Memory B cell (primary cell): ENCODE measurements around the gene KIAA0586.
"Not testable (repeated sequence)": the region's sequence is repeated elsewhere in the genome, so short reads cannot be mapped to it uniquely, and the experiment has no call there.

Experiments used
- ATAC-seq: fragments of 150-1000 bp; cut with Tn5 transposase; 2 replicates; pipeline ENCODE4 v1.10.0; 2021; ENCODE audit warnings: low read depth, mild to moderate bottlenecking, moderate library complexity
- DNase-seq, 2 donors: peaks; one replicate each; pipeline ENCODE4 v3.0.0; 2022; ENCODE audit warnings: low spot score in 2 of 2
- H3K27ac Mint-ChIP-seq: one replicate; pipeline ENCODE4 v1.8.0; 2022; ENCODE audit warnings: mild to moderate bottlenecking, moderate library complexity, mixed read lengths
- H3K27me3 Mint-ChIP-seq: one replicate; pipeline ENCODE4 v1.8.0; 2022; ENCODE audit warnings: mixed read lengths
- H3K36me3 Mint-ChIP-seq: one replicate; pipeline ENCODE4 v1.8.0; 2022; ENCODE audit warnings: mild to moderate bottlenecking, mixed read lengths
- H3K4me1 Mint-ChIP-seq: one replicate; pipeline ENCODE4 v1.8.0; 2022; ENCODE audit warnings: mixed read lengths
- H3K4me3 Mint-ChIP-seq: one replicate; pipeline ENCODE4 v1.8.0; 2022; ENCODE audit warnings: mild to moderate bottlenecking, moderate library complexity, mixed read lengths
- H3K9me3 Mint-ChIP-seq: one replicate; pipeline ENCODE4 v1.8.0; 2022; ENCODE audit warnings: mixed read lengths

The KIAA0586 gene

DNA sequence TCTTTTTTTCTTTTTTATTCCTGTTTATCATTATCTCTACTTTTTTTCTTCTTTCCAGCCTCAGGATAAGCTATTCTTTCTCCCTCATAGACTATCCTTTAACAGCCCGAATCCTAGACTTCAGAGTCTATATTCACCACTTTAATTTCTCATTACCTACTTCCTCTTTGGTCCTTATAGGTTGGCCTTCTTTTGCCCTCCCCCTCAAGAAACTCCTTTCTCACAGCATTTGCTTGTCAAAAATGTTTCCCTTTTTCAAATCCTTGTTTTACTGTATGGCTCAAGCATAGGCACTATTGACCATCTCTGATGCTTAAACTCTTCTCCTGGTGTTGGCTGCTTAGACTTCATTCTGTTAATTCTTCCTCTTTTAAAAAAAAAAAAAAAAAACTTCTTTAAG, 52.5 kb downstream of the KIAA0586 start:
- peak overlapping the region; percentile 0 for H3K27ac Mint-ChIP-seq
- H3K4me1 Mint-ChIP-seq = peaks cover 9% of the 10 kb centered on the region
- DNase-seq = peak in 1 of 2 donors; percentile 1
- ATAC-seq = peak; percentile 80
- no peak overlapping the region for H3K4me3 Mint-ChIP-seq
- H3K27me3 Mint-ChIP-seq = no peaks in the 10 kb centered on the region
- H3K9me3 Mint-ChIP-seq = no peaks in the 10 kb centered on the region
- H3K36me3 Mint-ChIP-seq = peaks cover 18% of the 10 kb centered on the region

DNA sequence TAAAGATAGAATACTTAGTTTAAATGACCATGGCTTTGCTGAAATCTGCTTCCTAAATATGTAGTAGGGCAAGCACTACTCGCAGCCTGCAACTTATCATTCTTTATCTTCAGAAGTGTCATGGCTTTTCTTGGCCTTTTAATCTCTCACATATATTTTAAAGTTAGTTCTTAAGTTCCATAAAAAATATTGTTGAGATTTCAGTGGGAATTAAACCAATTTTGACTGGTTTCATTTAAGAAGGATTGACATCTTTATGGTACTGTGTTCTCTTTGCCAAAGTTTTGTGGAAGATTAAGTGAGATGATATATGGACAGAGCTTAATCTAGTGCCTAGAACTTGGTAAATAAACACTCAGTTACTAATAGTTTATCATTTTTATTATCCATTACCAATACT, 56.7 kb downstream of the KIAA0586 start:
- ATAC-seq = no peak
- no peak overlapping the region for H3K4me3 Mint-ChIP-seq
- no peak for DNase-seq
- peaks cover 8% of the 10 kb centered on the region for H3K4me1 Mint-ChIP-seq
- peaks cover 17% of the 10 kb centered on the region for H3K36me3 Mint-ChIP-seq
- peaks cover 5% of the 10 kb centered on the region for H3K9me3 Mint-ChIP-seq
- H3K27ac Mint-ChIP-seq = no peak overlapping the region
- H3K27me3 Mint-ChIP-seq = no peaks in the 10 kb centered on the region

DNA sequence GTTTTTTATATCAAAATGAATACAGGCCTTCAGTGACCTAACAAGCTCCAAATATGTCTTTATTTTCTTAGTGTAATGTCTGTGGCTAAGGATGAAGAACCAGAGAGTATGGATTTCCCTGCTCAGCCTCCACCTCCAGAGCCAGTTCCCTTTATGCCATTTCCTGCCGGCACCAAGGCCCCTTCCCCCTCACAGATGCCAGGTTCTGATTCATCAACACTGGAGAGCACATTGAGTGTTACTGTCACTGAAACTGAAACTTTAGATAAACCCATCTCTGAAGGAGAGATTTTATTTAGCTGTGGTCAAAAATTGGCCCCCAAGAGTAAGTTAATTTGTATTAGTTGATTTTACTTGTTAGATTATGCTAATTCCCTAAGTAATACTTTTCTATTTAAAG, 61.0 kb downstream of the KIAA0586 start:
- H3K36me3 Mint-ChIP-seq = peaks cover 17% of the 10 kb centered on the region
- peaks cover 5% of the 10 kb centered on the region for H3K9me3 Mint-ChIP-seq
- H3K27ac Mint-ChIP-seq = no peak overlapping the region
- no peak overlapping the region for H3K4me3 Mint-ChIP-seq
- no peaks in the 10 kb centered on the region for H3K27me3 Mint-ChIP-seq
- peaks cover 2% of the 10 kb centered on the region for H3K4me1 Mint-ChIP-seq
- ATAC-seq (no peak), DNase-seq (no peak)

DNA sequence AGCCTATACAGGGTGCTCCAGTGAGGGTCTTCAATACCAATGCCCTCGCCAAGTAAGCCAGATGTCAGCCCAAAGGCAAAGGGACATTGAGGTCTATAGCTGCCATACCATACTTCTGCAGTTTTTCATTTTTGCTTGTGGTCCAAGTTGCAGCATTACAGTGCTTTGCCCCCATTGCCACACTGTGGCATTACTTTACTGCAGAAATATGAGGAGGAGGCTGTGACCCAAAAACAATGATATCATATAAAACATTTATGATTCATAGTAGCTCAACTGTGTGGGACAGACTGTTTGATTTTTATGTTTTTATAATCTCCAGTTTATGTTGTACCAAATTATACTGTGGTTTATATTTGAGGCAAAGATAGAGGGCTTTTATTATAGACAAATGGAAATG, 64.1 kb downstream of the KIAA0586 start:
- DNase-seq (no peak), ATAC-seq (no peak)
- Mint-ChIP-seq H3K36me3 (peaks cover 10% of the 10 kb centered on the region), H3K4me1 (no peaks in the 10 kb centered on the region), H3K27me3 (no peaks in the 10 kb centered on the region), H3K4me3 (no peak overlapping the region), H3K27ac (no peak overlapping the region), H3K9me3 (no peaks in the 10 kb centered on the region)

DNA sequence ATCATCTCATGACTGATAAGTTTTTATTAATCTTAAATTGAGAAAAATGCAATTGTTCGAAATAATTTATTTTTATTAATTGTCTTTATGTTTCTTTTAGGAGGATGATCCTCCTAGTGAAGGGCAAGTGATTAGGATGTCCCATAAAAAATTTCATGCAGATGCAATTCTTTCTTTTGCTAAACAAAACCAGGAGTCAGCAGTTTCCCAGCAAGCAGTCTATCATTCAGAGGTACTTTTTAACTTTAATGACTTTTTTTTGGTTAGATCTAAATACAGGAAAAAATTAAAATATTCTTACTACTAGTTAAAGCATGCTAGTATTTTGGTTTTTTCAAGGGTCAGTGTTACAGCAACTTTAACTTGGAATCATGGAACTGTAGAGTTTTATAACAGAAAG, 64.5 kb downstream of the KIAA0586 start:
- H3K4me1 Mint-ChIP-seq = no peaks in the 10 kb centered on the region
- peaks cover 10% of the 10 kb centered on the region for H3K36me3 Mint-ChIP-seq
- ATAC-seq = no peak
- no peak overlapping the region for H3K27ac Mint-ChIP-seq
- H3K27me3 Mint-ChIP-seq = no peaks in the 10 kb centered on the region
- H3K9me3 Mint-ChIP-seq = no peaks in the 10 kb centered on the region
- no peak for DNase-seq
- H3K4me3 Mint-ChIP-seq = no peak overlapping the region

DNA sequence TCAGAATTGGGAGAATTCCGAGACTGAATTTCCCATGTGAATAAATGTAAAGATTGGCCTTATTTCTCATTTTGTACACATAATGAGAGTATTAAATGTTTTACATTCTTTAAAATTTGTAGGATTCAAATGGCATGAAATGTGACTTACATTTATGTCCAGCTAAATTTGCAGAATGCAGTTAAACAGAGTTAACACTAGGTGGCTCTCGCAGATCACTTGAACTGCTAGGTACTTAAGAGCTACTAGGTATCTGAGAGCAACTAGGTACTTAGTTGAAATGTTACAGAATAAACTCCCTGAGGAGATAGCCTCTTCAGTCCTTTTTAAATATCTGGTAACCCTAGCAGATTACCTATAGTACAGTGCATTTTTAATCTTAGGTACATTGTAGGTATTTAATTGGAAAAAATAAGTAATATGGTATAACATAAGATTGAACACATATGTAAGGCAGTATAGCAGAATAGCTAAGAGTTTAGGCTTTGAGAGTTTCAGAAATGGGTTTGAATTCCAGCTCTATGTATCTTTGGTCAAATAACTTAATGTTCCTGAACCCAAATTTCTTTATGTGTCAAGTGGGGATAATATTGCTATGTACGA, 73.8 kb downstream of the KIAA0586 start:
- peaks cover 10% of the 10 kb centered on the region for H3K36me3 Mint-ChIP-seq
- DNase-seq (peak in 1 of 2 donors; percentile 14), ATAC-seq (peak; percentile 44)
- no peaks in the 10 kb centered on the region for H3K27me3 Mint-ChIP-seq
- H3K4me1 Mint-ChIP-seq = no peaks in the 10 kb centered on the region
- H3K27ac Mint-ChIP-seq = no peak overlapping the region
- no peak overlapping the region for H3K4me3 Mint-ChIP-seq
- no peaks in the 10 kb centered on the region for H3K9me3 Mint-ChIP-seq

DNA sequence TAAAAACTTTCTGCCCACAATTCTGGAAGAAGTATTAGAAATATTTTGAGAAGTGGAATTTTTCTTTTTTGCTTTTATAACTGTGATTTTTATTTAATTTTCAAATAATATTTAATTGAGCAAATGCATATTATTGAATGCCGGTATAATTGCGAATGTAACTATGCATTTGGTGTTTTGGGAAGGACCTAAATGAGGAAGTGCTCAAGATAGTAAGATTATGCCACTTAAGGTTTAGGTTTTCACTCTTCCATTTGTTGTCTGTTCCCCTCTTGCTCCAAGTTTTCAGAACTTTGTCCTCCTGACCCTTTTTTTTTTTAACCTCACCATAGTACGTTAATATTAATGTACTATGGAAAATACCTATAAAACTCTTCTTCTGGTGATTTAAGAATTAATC, 85.8 kb downstream of the KIAA0586 start:
- Mint-ChIP-seq H3K4me1 (no peaks in the 10 kb centered on the region), H3K9me3 (peaks cover 7% of the 10 kb centered on the region), H3K36me3 (peaks cover 31% of the 10 kb centered on the region), H3K4me3 (no peak overlapping the region), H3K27me3 (no peaks in the 10 kb centered on the region), H3K27ac (no peak overlapping the region)
- no peak for ATAC-seq
- DNase-seq = no peak

DNA sequence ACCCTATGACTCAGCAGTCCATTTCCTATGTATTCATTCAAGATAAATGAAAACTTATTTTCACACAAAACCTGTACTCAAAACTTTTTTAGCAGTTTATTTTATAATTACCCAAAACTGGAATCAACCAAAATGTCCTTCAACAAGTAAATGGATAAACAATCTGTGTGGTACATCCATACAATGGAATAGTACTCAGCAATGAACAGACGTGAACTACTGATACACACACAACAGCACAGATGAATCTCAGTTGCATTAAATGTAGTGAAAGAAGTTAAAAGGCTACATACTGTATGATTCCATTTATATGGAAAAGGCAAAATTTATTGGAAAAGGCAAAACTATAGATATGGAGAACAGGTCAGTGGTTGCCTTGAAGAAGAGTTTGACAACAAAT, 90.1 kb downstream of the KIAA0586 start:
- no peaks in the 10 kb centered on the region for H3K27me3 Mint-ChIP-seq
- H3K4me3 Mint-ChIP-seq = no peak overlapping the region
- no peak overlapping the region for H3K27ac Mint-ChIP-seq
- DNase-seq = no peak
- H3K4me1 Mint-ChIP-seq = no peaks in the 10 kb centered on the region
- ATAC-seq = no peak
- H3K9me3 Mint-ChIP-seq = peaks cover 7% of the 10 kb centered on the region
- H3K36me3 Mint-ChIP-seq = peaks cover 50% of the 10 kb centered on the region

DNA sequence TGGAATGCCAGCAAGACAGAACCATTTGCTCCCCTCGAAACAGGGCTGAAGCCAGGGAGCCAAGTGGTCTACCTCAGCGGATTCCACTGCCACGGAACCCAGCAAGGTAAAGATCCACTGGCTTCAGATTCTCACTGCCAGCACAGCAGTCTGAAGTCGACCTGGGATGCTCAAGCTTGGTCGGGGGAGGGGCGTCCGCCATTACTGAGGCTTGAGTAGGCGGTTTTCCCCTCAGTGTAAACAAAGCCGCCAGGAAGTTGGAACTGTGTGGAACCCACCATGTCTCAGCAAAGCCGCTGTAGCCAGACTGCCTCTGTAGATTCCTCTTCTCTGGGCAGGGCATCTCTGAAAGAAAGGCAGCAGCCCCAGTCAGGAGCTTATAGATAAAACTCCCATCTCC, 98.2 kb downstream of the KIAA0586 start:
- H3K4me1 Mint-ChIP-seq = not testable (repeated sequence)

DNA sequence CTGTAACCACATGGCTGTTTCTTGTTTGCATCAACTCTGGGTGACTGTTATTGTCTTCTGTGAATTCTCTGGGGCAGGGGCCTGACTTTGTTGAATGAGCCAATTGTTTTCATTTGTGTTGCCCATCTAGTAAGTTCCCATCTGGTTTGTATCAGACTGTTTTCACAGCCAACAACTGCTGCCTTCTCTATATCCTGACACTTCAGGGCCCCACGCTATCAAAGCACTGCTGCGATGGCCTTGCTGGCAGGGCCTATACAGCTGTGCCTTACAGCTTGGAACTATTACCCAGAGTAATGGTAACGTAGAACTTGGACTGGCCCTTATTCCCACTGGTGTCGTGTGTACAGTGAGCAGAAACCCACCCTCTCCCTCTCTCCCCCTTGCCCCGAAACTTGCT, 105.9 kb downstream of the KIAA0586 start:
- Mint-ChIP-seq H3K4me3 (no peak overlapping the region), H3K4me1 (peaks cover 5% of the 10 kb centered on the region), H3K27me3 (no peaks in the 10 kb centered on the region), H3K9me3 (peaks cover 11% of the 10 kb centered on the region), H3K36me3 (peaks cover 10% of the 10 kb centered on the region), H3K27ac (peak overlapping the region; percentile 56)
- no peak for ATAC-seq
- no peak for DNase-seq

More for the DNA sequence above, 98.2 kb downstream of the KIAA0586 start:
- Mint-ChIP-seq H3K36me3 (peaks cover 22% of the 10 kb centered on the region), H3K9me3 (peaks cover 13% of the 10 kb centered on the region)
- not testable (repeated sequence) for ATAC-seq, H3K27me3 Mint-ChIP-seq, H3K27ac Mint-ChIP-seq, DNase-seq, H3K4me3 Mint-ChIP-seq

DNA sequence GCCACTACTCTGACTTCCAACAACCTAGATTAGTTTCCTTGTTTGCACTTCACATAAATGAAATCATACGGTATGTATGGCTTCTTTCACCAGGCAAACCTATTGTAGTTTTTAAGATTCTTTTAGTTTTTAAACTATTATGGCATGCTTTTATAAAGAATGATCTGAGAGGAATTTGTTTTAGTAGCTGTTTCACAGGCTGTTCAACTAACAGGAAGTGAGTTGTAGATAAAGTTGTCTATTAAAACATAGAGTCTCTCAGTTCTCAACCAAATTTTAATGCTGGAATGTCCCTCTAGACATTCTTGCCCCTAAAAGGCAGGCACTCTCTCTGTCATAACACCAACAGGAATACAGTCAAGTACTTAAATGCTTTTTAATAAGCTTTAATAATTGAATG, 107.5 kb downstream of the KIAA0586 start:
- no peak overlapping the region for H3K4me3 Mint-ChIP-seq
- peaks cover 5% of the 10 kb centered on the region for H3K4me1 Mint-ChIP-seq
- peaks cover 5% of the 10 kb centered on the region for H3K36me3 Mint-ChIP-seq
- no peaks in the 10 kb centered on the region for H3K27me3 Mint-ChIP-seq
- ATAC-seq = no peak
- H3K9me3 Mint-ChIP-seq = peaks cover 3% of the 10 kb centered on the region
- no peak for DNase-seq
- H3K27ac Mint-ChIP-seq = no peak overlapping the region

DNA sequence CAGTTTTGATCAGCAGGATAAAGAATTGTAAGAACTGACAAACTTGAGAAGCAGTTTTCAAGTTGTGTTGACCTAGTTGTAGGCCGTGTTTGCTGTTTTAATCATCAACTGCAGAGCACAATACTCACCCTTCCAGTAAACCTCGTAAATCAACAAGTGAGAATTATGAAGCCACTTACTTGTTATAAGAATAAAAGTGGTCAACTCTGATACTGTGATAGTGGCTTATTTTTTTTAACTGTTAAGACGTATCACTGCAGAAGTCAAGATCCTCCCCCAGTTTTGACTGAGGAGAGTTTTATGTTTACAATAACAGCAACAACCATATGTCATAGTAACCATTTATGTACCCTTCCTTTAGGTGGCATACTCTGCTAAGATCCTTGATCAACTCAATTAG, 109.5 kb downstream of the KIAA0586 start:
- H3K4me3 Mint-ChIP-seq = no peak overlapping the region
- no peak for DNase-seq
- H3K36me3 Mint-ChIP-seq = peaks cover 13% of the 10 kb centered on the region
- H3K27ac Mint-ChIP-seq = no peak overlapping the region
- H3K4me1 Mint-ChIP-seq = peaks cover 5% of the 10 kb centered on the region
- peaks cover 3% of the 10 kb centered on the region for H3K9me3 Mint-ChIP-seq
- no peak for ATAC-seq
- H3K27me3 Mint-ChIP-seq = no peaks in the 10 kb centered on the region

DNA sequence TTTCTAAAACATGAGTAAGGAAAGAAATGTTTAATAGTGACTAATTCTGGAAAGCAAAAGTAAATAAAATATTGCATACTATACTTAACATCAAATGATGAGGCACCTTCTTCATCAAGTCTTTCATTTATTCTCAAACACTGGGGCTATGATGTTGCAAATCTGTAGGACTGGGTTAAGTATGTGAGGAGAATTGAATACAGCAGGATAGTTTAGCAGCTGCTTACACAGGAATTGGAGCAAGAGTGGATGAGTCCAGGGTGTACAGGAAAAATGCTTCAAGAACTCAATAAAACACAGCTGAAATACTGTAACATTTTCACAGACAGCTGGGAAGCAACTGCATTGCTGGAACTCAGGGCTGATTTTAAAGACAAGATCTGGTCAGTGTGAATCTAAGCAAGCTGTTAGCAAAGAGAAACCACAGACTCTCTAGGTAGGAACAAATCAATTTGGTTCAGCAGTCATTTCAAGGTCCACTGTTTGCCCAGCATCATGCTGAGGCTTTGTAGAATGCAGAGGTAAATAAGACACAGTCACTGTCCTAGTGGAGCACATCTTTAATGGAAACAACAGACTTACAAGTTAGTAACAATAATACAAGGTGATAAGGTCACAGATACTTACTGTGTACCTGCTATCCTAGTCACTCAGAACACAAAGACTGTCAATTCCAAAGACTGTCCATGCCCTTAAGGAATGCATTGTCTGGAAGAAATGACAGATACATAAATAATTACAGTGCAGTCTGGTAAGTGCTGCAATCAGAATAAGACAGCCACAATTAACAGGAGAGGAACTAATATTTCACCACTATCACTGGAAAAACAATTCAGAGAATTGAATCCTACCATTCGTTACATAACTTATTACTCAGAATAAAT, 113.5 kb downstream of the KIAA0586 start:
- Mint-ChIP-seq H3K4me3 (no peak overlapping the region), H3K27ac (peak overlapping the region; percentile 24), H3K36me3 (peaks cover 31% of the 10 kb centered on the region), H3K9me3 (peaks cover 12% of the 10 kb centered on the region), H3K27me3 (no peaks in the 10 kb centered on the region), H3K4me1 (no peaks in the 10 kb centered on the region)
- ATAC-seq (no peak), DNase-seq (no peak)

DNA sequence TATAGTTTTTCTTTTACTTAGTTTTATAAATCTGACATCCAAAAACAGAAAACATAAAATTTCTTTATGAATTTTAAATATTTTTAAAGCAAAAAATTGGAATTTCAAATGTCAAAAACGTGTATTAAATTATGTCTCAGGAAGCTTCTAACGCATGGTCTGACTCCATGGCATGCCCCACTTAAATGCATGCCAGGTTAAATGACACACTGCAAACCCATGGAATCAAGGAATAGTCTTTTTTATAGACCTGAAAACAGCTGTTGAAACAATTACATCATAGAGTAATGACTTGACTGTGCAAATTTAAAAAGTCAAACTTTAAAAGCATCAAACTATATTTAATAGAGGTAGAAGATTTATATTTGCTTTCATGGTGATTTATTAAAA, 114.1 kb downstream of the KIAA0586 start:
- H3K9me3 Mint-ChIP-seq = peaks cover 8% of the 10 kb centered on the region
- ATAC-seq = no peak

More for the DNA sequence above, 114.1 kb downstream of the KIAA0586 start:
- Mint-ChIP-seq H3K27me3 (no peaks in the 10 kb centered on the region), H3K27ac (no peak overlapping the region), H3K36me3 (peaks cover 28% of the 10 kb centered on the region), H3K4me1 (no peaks in the 10 kb centered on the region), H3K4me3 (no peak overlapping the region)
- no peak for DNase-seq
